ENCODE data around the gene KEL. TPM values are rescaled to one million over a fixed set of nuclear protein-coding genes. Genes with fewer than 3 reads are reported as not detected.

Gene KEL
- total RNA-seq, 4 donors from 2014 or later: 0.51 to 0.88 TPM; not detected in 2

- no peak for TF ChIP-seq CTCF (IDR thresholded peaks at IDR 0.05; ENCODE audit: low read depth)
These were observed 26.1 kb downstream of the KEL start for GRCh38 chr7:142935941-142936565.

- no peak for TF ChIP-seq CTCF (IDR thresholded peaks at IDR 0.05; ENCODE audit: low read depth)
These were observed 28.1 kb downstream of the KEL start for GRCh38 chr7:142934056-142934455.

GRCh38 chr7:142933624-142934023, 28.5 kb downstream of the KEL start, which contains the start of gene TRPV5:
TRPV5 (minus strand) TSS chr7:142933746; CDS start chr7:142933459, 287 bp downstream.
- TF ChIP-seq CTCF (IDR thresholded peaks at IDR 0.05; ENCODE audit: low read depth): no peak

GRCh38 chr7:142933092-142933475, 29.1 kb downstream of the KEL start:
- TF ChIP-seq CTCF (IDR thresholded peaks at IDR 0.05; ENCODE audit: low read depth): no peak

- no peak for TF ChIP-seq CTCF (IDR thresholded peaks at IDR 0.05; ENCODE audit: low read depth)
These were observed 29.6 kb downstream of the KEL start for GRCh38 chr7:142932386-142933091.

GRCh38 chr7:142930126-142930730, 31.9 kb downstream of the KEL start:
- TF ChIP-seq CTCF (IDR thresholded peaks at IDR 0.05; ENCODE audit: low read depth): no peak

- TF ChIP-seq CTCF (IDR thresholded peaks at IDR 0.05; ENCODE audit: low read depth): no peak
These were observed 34.2 kb downstream of the KEL start for GRCh38 chr7:142927949-142928348.

All from subcutaneous adipose tissue (tissue), 4 donors.